ENCODE measurements around the gene B4GALT5. TPM values are rescaled to one million over a fixed set of nuclear protein-coding genes. Genes with fewer than 3 reads are reported as not detected.
"Not testable (repeated sequence)": the region's sequence is repeated elsewhere in the genome, so short reads cannot be mapped to it uniquely, and the experiment has no call there.

The B4GALT5 gene
- polyA plus RNA-seq, 1 experiment: 32.5 TPM

- Histone ChIP-seq H3K27ac (ENCODE audit: low read depth, low read length) (no peak overlapping the region), H3K27me3 (ENCODE audit: control insufficient read depth, insufficient read depth, low read length) (no peaks in the 10 kb centered on the region), H3K9me3 (ENCODE audit: control insufficient read depth, insufficient read depth, low read length) (no peaks in the 10 kb centered on the region), H3K4me3 (ENCODE audit: low read depth, low read length) (no peak overlapping the region)
- ChIA-PET CTCF (no interaction called here), POLR2A (no interaction called here)
- no peak for DNase-seq (ENCODE audit: low read depth, low spot score)
- TF ChIP-seq CTCF (IDR thresholded peaks at IDR 0.05; ENCODE audit: low read depth, low read length): no peak
Measured at GRCh38 chr20:49669601-49670189, 44.0 kb downstream of the B4GALT5 start.

GRCh38 chr20:49668878-49669195, 44.8 kb downstream of the B4GALT5 start:
- H3K27ac ChIP-seq (ENCODE audit: low read depth, low read length); DNase-seq (ENCODE audit: low read depth, low spot score); H3K9me3 ChIP-seq (ENCODE audit: control insufficient read depth, insufficient read depth, low read length); H3K27me3 ChIP-seq (ENCODE audit: control insufficient read depth, insufficient read depth, low read length); CTCF ChIA-PET; H3K4me3 ChIP-seq (ENCODE audit: low read depth, low read length); POLR2A ChIA-PET: not testable (repeated sequence)

- no peak for DNase-seq (ENCODE audit: low read depth, low spot score)
- CTCF ChIA-PET: interaction anchor here (1.3 kb wide), 1 partner anchor 178 kb away, joined by 3 read pairs; no protein-coding TSS in a partner anchor
Measured at GRCh38 chr20:49668181-49668877, 45.3 kb downstream of the B4GALT5 start.

GRCh38 chr20:49666911-49667310, 46.8 kb downstream of the B4GALT5 start:
- Histone ChIP-seq H3K27ac (ENCODE audit: low read depth, low read length) (no peak overlapping the region), H3K9me3 (ENCODE audit: control insufficient read depth, insufficient read depth, low read length) (no peaks in the 10 kb centered on the region), H3K27me3 (ENCODE audit: control insufficient read depth, insufficient read depth, low read length) (no peaks in the 10 kb centered on the region), H3K4me3 (ENCODE audit: low read depth, low read length) (no peak overlapping the region)
- CTCF ChIA-PET: no interaction called here
- no peak for DNase-seq (ENCODE audit: low read depth, low spot score)
- POLR2A ChIA-PET: no interaction called here
- TF ChIP-seq CTCF (IDR thresholded peaks at IDR 0.05; ENCODE audit: low read depth, low read length): no peak

More at GRCh38 chr20:49668181-49668877, 45.3 kb downstream of the B4GALT5 start:
- Histone ChIP-seq H3K27ac (ENCODE audit: low read depth, low read length) (no peak overlapping the region), H3K27me3 (ENCODE audit: control insufficient read depth, insufficient read depth, low read length) (no peaks in the 10 kb centered on the region), H3K4me3 (ENCODE audit: low read depth, low read length) (no peak overlapping the region), H3K9me3 (ENCODE audit: control insufficient read depth, insufficient read depth, low read length) (no peaks in the 10 kb centered on the region)
- POLR2A ChIA-PET: no interaction called here
- TF ChIP-seq CTCF (IDR thresholded peaks at IDR 0.05; ENCODE audit: low read depth, low read length): no peak

- no peaks in the 10 kb centered on the region for H3K27me3 ChIP-seq (ENCODE audit: control insufficient read depth, insufficient read depth, low read length)
- H3K4me3 ChIP-seq (ENCODE audit: low read depth, low read length): no peak overlapping the region
- no peak overlapping the region for H3K27ac ChIP-seq (ENCODE audit: low read depth, low read length)
- POLR2A ChIA-PET: no interaction called here
- no peak for DNase-seq (ENCODE audit: low read depth, low spot score)
- CTCF ChIA-PET: no interaction called here
- TF ChIP-seq CTCF (IDR thresholded peaks at IDR 0.05; ENCODE audit: low read depth, low read length): no peak
- H3K9me3 ChIP-seq (ENCODE audit: control insufficient read depth, insufficient read depth, low read length): no peaks in the 10 kb centered on the region
Measured at GRCh38 chr20:49665796-49666195, 47.9 kb downstream of the B4GALT5 start.
